ENCODE results near the gene MRPS12.
"Not testable (repeated sequence)": the region's sequence is repeated elsewhere in the genome, so short reads cannot be mapped to it uniquely, and the experiment has no call there.

MRPS12 gene

GRCh38 chr19:38939957-38940356, 9.2 kb downstream of the MRPS12 start:
- TF ChIP-seq CTCF (conservative IDR thresholded peaks at IDR 0.05; ENCODE audit: low read depth, low read length) = no peak
- no peak for DNase-seq (ENCODE audit: low read depth)
- H3K4me3 ChIP-seq (ENCODE audit: low read length) = no peak overlapping the region

DNA sequence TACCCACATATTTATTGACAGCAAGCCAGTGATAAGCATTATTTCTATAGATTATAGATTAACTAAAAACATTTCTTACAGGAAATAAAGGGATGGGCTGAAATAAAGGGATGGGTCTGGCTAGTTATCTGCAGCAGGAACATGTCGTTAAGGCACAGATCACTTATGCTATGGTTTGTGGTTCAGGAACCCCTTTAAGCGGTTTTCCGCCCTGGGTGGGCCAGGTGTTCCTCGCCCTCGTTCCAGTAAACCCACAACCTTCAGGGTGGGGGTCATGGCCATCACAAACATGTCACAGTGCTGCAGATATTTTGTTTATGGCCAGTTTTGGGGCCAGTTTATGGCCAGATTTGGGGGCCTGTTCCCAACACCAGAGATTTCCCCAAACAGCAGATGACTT, 10.7 kb downstream of the MRPS12 start:
- DNase-seq (ENCODE audit: low read depth) = not testable (repeated sequence)

DNA sequence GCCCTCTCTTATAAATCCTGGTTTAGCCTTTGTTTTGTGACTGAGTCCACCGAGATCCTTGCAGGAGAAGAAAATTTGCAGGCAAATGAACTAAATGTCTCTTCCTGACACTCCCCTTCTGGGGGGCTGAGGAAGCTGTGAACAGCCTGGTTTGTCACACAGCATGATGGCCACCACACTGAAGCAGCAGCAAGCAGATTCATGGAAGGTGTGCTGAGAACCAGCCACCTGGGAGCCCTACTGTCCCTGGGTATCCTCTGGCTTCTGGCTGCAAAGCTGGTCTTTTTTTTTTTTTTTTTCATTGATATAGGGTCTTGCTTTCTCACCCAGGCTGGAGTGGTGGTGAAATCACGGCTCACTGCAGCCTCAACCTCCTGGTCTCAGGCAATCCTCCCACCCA, 11.2 kb downstream of the MRPS12 start:
- TF ChIP-seq CTCF (conservative IDR thresholded peaks at IDR 0.05; ENCODE audit: low read depth, low read length) = no peak
- no peak for DNase-seq (ENCODE audit: low read depth)
- H3K4me3 ChIP-seq (ENCODE audit: low read length) = no peak overlapping the region

More for the DNA sequence above, 10.7 kb downstream of the MRPS12 start:
- H3K4me3 ChIP-seq (ENCODE audit: low read length) = not testable (repeated sequence)

DNA sequence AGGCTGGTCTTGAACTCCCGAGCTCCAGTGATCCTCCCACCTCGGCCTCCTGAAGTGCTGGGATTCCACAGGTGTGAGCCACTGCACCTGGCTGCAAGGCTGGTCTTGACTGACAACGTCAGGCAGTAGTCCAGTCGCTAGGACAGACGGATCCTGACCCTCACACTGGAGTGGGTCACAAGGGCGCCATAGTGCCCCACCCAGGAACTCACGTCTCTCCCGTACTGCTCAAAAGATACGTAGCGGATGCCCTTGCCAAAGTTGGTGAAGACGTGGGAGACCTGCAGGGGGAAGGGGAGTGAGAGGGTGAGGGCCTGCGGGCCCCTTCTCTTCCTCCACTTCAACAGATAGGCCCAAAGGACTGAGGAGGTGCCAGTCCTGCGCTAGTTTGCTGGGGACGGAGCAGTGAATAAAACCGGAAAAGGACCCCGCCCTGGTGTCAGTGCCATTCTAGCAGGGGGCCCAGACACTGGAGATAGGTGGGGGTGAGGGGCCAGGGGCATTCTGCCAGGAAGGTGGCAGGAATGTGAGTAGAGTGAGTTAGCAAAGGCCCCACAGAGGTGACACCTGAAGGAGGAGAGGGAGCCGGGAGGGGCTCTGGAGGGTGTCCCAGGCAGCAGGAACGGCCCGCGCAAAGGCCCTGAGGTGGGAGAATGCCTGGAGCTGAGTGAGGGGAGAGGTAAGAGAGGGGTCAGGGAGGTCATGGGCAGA, 11.9 kb downstream of the MRPS12 start:
- DNase-seq (ENCODE audit: low read depth) = no peak
- no peak overlapping the region for H3K4me3 ChIP-seq (ENCODE audit: low read length)
- no peak for TF ChIP-seq CTCF (conservative IDR thresholded peaks at IDR 0.05; ENCODE audit: low read depth, low read length)

DNA sequence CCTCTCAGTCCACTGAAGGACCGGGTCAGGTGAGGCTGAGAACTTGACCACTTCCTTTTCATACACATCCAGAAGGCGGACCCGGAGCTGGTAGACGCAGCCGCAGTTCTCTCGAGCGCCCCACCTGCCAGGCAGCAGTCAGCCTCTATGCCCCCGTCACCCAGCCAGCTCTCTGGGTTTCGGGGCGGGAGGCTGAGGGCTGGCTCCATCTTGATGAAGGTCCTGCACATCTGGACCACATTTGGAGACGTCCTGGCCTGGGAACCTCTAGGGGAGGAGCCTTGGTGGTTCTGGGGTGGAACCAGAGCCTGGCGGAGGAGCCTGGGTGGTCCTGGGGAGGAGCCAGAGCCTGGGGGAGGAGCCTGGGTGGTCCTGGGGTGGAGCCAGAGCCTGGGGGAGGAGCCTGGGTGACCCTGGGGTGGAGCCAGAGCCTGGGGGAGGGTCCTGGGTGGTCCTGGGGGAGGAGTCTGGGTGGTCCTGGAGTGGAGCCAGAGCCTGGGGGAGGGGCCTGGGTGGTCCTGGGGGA, 14.3 kb downstream of the MRPS12 start:
- no peak overlapping the region for H3K4me3 ChIP-seq (ENCODE audit: low read length)
- TF ChIP-seq CTCF (conservative IDR thresholded peaks at IDR 0.05; ENCODE audit: low read depth, low read length) = no peak
- no peak for DNase-seq (ENCODE audit: low read depth)

DNA sequence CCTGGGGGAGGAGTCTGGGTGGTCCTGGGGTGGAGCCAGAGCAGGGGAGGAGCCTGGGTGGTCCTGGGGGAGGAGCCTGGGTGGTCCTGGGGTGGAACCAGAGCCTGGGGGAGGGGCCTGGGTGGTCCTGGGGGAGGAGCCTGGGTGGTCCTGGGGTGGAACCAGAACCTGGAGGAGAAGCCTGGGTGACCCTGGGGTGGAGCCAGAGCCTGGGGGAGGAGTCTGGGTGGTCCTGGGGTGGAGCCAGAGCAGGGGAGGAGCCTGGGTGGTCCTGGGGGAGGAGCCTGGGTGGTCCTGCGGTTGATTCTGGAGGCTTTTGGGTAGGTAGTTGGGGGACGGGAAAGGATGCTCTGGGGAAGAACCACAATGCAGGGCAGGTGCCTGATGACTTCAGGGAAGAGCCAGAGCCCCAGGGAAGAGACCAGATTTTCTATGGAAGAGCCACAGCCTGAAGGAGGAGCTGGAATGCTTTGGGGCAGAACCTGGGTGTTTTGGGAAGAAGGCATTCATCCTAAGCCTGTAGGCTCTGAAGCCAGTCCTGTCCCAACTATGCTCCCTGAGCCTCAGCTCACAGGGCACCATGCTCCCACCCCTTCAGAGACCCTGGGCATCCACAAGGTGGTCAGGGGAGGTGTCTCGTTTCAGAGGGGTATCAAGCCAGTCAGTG, 15.0 kb downstream of the MRPS12 start:
- no peak overlapping the region for H3K4me3 ChIP-seq (ENCODE audit: low read length)
- no peak for DNase-seq (ENCODE audit: low read depth)

More for the DNA sequence above, 15.0 kb downstream of the MRPS12 start:
- no peak for TF ChIP-seq CTCF (conservative IDR thresholded peaks at IDR 0.05; ENCODE audit: low read depth, low read length)
